Activated CD4-positive, CD25-positive, alpha-beta regulatory T cell treated with anti-CD3 and anti-CD28 coated beads, Interleukin-2, amount 50 U/mL, for 72 hours (primary cell): Measurements from ENCODE around the gene THRA.

Experiments used
- DNase-seq: peaks from one replicate; pipeline ENCODE4 v3.0.0; 2021

THRA gene

GRCh38 chr17:40087049-40087794 lies 24.5 kb downstream of the THRA start:
- DNase-seq: no peak

- DNase-seq: no peak
These were observed 25.3 kb downstream of the THRA start for GRCh38 chr17:40087903-40088718.

DNA sequence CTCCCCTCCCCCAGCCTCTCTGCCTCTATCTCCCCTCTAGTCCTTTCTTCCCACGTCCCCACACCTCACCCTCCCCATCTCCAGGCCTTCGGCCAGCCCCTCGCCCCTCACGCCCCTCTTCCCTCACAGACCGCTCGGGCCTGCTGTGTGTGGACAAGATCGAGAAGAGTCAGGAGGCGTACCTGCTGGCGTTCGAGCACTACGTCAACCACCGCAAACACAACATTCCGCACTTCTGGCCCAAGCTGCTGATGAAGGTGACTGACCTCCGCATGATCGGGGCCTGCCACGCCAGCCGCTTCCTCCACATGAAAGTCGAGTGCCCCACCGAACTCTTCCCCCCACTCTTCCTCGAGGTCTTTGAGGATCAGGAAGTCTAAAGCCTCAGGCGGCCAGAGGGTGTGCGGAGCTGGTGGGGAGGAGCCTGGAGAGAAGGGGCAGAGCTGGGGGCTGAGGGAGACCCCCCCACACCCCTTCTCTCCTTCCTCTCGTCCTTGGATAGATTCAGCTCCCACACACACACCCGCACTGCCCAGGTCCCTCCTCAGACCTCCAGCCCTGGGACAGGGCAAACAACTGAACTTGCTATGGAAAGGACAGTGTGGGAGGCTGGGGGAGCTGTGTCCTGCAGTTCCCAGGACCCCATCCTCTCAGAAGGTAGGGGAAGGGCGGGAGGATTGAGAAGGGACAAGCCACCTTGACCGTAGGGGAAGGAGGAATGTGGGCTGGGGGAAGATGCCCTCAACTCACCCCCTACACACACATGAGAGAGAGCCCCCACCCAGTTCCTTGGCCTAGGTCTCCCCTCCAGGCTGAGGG lies 26.5 kb downstream of the THRA start:
- no peak for DNase-seq

DNA sequence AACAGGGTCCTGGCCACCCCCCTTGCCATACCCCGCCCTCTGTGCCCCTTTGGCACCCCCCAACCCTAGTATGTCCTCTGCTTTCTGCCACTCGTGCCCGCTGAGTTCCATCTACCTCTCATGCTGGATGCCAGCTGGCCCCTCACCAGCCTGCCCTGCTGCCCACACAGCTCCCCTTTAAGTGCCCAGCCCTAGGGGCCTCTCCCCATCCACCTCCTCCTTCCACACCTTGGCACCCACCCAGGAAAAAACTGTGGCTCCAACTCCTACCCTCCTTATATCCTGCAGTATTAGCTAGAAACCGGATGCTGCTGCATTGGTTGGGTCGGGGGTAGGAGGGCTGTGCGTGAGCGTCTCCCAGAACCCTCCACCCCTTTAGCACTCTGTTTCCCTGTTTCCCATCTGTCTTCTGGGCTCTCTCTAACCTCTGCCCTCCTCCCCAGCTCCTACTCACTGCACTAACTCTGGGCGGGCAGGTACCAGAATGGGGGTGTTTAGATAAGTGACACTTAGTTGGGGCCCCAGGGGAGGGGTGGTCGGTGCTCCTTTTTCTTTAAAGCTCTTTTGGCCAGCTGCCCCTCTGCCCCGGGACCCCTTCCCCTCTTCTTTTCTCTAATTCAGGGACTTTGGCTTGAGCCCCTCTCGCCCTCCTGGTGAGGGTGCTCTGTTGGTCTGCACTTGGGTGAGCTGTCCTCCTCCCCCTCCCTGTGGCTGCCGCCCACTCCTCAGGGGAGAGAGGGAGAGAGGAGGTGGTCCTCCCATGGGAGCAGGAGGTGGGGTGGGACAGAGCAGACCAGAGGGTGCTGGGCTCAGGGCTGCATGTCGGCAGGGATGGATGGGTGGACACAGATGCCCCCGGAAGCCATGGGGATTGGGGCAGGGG lies 27.7 kb downstream of the THRA start:
- no peak for DNase-seq

DNA sequence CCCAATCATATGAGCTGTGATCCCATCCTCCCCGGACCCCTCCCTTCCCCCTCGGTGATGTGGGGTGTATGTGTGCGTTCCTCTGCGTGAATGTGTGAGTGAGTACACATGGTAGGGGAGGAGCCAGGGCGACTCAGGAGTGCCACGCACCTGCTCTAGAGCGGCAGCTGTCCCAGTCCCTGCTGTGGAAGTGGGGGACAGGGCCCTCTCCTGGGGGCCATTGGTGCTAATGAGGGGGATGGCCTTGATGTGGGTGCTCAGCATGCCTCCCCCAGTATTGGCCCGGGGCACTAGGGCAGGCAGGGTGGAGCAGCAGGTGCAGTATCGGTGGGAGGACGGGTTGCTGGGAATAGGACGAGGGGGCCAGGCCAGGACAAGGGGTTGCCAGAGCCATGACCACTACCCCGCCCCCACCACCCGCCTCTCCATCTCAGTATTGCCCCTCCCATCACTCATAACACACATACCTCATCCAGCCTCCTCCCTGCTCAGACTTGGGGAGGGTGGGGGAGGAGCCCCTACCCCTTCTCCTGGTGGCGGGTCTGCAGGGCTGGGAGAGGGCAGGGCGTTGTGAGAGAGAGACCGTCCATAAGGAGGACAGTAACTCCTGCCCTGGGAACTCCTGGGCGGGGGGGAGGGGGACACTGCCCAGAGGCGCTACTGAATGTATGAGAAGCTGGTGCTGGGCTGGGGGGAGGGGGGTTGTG lies 29.1 kb downstream of the THRA start:
- DNase-seq: no peak

- no peak for DNase-seq
These were observed 29.8 kb downstream of the THRA start for GRCh38 chr17:40092581-40092980.

GRCh38 chr17:40093005-40093579 lies 30.3 kb downstream of the THRA start:
- no peak for DNase-seq

- no peak for DNase-seq
These were observed 30.9 kb downstream of the THRA start for GRCh38 chr17:40093580-40094201.

GRCh38 chr17:40094874-40095273 lies 32.1 kb downstream of the THRA start:
- no peak for DNase-seq

GRCh38 chr17:40095351-40095943 lies 32.7 kb downstream of the THRA start:
- no peak for DNase-seq

GRCh38 chr17:40095944-40096791 lies 33.4 kb downstream of the THRA start:
- peak; percentile 70 for DNase-seq

GRCh38 chr17:40097087-40097486 lies 34.3 kb downstream of the THRA start:
- DNase-seq: no peak

GRCh38 chr17:40097931-40098845 lies 35.4 kb downstream of the THRA start:
- DNase-seq: no peak

DNA sequence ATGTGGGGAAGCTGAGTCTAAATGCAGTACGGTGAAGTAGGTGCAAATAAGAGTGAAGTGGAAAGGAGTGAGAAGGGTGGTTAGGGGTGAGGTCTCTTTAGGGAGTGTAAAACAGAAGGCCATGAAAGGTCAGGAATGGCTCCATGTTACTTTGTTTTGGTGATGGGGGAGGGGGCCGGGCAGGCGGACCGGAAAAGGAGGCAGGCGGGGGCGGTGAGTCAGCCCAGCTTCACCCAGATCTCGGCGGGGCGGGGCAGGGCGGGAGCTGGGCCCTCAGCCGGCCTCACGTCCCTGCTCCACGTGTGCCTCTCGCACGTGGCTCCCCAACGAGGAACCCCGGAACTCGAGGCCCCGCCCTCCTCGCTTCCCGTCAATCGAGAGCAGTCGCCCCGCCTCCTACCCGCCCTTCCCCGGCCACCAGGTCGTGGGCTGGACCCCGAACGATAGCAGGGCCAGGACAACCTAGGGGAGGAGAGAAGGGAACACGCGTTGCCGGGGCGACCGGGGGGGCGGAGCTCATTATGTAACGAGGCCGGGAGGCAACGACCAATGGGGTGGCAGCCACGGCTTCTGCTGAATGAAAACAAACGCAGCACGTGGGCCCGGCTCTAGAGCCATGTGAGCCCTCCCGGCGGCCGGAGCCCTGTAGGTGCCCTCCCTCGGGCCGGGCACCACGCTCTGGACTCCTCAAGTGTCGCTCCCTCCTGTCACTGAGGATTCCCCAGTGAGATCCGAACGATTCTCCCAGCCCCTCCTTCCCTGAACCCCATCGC lies 36.3 kb downstream of the THRA start:
- DNase-seq: peak; percentile 97

DNA sequence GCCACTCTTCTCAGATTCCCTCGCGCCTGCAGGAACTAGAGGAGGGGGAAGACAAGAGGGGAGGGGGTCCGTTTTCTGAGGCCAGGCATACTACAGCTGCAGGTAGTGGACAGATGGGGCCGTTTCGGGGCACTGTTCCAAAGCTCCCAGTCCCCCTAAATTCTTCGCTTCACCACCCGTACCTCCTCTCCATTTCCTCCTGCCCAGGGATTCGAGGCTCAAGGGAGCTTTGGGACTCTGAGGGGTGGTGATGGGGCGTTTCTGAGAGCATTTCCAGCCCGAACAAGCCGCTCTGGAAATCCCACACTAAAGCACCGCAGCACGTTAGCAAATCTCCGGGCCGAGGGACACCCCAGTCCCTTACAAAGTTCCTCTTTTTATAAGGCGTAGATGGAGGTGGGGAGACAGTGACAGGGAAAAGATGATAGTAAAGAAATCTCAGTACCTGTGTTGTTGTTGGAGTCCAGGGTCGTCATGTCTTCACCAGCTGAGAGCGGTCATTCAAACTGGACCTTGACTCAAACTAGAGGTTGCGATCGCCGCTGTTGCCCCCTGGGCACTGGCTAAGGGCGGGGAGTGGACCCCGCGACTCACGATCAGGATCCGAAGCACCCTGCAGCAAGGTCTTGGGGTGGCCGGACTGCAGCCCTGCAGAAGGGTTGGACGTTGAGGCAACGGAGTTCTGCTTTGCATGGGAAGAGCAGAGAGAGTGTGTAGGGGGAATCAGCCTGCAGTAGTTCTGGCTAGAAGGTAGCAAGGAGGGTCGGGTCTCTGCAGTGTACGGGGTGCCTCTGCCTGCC lies 37.1 kb downstream of the THRA start:
- peak; percentile 40 for DNase-seq

GRCh38 chr17:40100419-40100668 lies 37.6 kb downstream of the THRA start, which contains the start of gene NR1D1:
NR1D1 (minus strand) TSS chr17:40100589; CDS start chr17:40100094, 495 bp downstream.
- no peak for DNase-seq
